Right lobe of liver (tissue), 6 donors: ENCODE measurements around the gene PEX6. TPM values are rescaled to one million over a fixed set of nuclear protein-coding genes. Genes with fewer than 3 reads are reported as not detected.

Experiments
- ATAC-seq, 4 donors: fragments of 200-7000 bp; cut with Tn5 transposase; one replicate each; pipeline ENCODE4 v1.9.1; 2020; ENCODE audit warnings: mild to moderate bottlenecking in 4 of 4, moderate library complexity in 4 of 4
- DNase-seq, 3 donors: peaks; one replicate each; pipeline ENCODE4 v3.0.0-alpha.2; 2020
- H3K27ac ChIP-seq, 3 donors: fragments of 200-600 bp; one replicate each; pipeline ENCODE4 v1.8.0; 2022
- H3K27me3 ChIP-seq, 2 donors: fragments of 200-600 bp; one replicate each; pipeline ENCODE4 v1.8.0; 2022
- H3K36me3 ChIP-seq, 4 donors: fragments of 200-600 bp; sonication (generic) in 1 of 4; one replicate each; pipeline versions ENCODE4 v1.5.1 to v1.8.0; 2017 to 2022; ENCODE audit warnings: control low read depth in 1 of 4
- H3K4me1 ChIP-seq, 4 donors: fragments of 200-600 bp; sonication (generic) in 1 of 4; one replicate each; pipeline versions ENCODE4 v1.5.1 to v1.8.0; 2017 to 2022; ENCODE audit warnings: control low read depth in 1 of 4
- H3K4me3 ChIP-seq, 3 donors: fragments of 200-600 bp; one replicate each; pipeline ENCODE4 v1.8.0; 2022
- H3K9me3 ChIP-seq, 4 donors: fragments of 200-600 bp; sonication (generic) in 1 of 4; one replicate each; pipeline versions ENCODE4 v1.5.1 to v1.8.0; 2017 to 2022; ENCODE audit warnings: control low read depth in 1 of 4
- CTCF ChIP-seq, 4 donors: fragments of 200-600 bp in 3 of 4; fragments of 450-650 bp in 1 of 4; IDR thresholded peaks; one replicate each; pipeline versions ENCODE4 v1.5.1 to v1.8.0; 2016 to 2022; ENCODE audit warnings: antibody characterized with exemption in 4 of 4, mild to moderate bottlenecking in 2 of 4
- POLR2A ChIP-seq: fragments of 450-650 bp; IDR thresholded peaks from one replicate; pipeline ENCODE4 v1.6.1; 2017; ENCODE audit warnings: antibody characterized with exemption, mild to moderate bottlenecking
- WGBS: methylation state at CpG from one replicate; pipeline ENCODE4 v1.1.6; 2018; ENCODE audit warnings: low coverage, low lambda C conversion rate; ENCODE audit not compliant: insufficient coverage; ENCODE audit errors: missing lambda C conversion rate; 5-methylcytosine and 5-hydroxymethylcytosine counted together
- intact Hi-C, 2 donors: fragments of 100-400 bp; cut with DNase I; formaldehyde crosslinking; loops; one replicate each; pipeline versions ENCODE4 v1.11.2 to v1.14.1; 2022
- total RNA-seq, 6 experiments: library from RNA; depleted of rRNA in 2 of 6; stranded (reverse); fragments of >200 nt in 2 of 6; fragmentation: NEBNext Ultra II Directional in 3 of 6; extraction: Animal tissue kit (Norgen Biotek cat#: 25700) in 3 of 6; gene quantifications; one replicate each; pipeline versions ENCODE4 v1.1.0 to v1.2.4, GENCODE V29; 2016 to 2023
- donor health status: DM: no; HTN: yes; CAD: no.
- donor health status: DM: no; HTN: no; CAD: no.
- donor health status: DM: no; HTN: no; CAD: no.
- donor health status: DM: no; HTN: yes; CAD: no.
- donor health status: DM: no; HTN: yes; CAD: no.

The PEX6 gene
- total RNA-seq, 6 experiments from 2014 or later = 15.7 to 25.9 (median 21.3) TPM

GRCh38 chr6:42981836-42982235 is 2.9 kb upstream of the PEX6 start:
- no peak for ATAC-seq
- Histone ChIP-seq H3K27ac (no peak overlapping the region), H3K27me3 (no peaks in the 10 kb centered on the region), H3K4me3 (no peak overlapping the region), H3K4me1 (peaks cover 0 to 39% (median 5%) of the 10 kb centered on the region in 4 donors), H3K36me3 (no peaks in the 10 kb centered on the region), H3K9me3 (no peaks in the 10 kb centered on the region)
- intact Hi-C loops = loop anchor here in 1 of 2 donors (10.0 kb wide), 1 partner anchor 57 kb away; the partner anchor contains the start of gene CNPY3
- TF ChIP-seq POLR2A (no peak), CTCF (IDR thresholded peaks at IDR 0.05) (no peak)
- whole genome bisulfite sequencing = 79% methylated on average over 4 of the region's 5 CpGs
- no peak for DNase-seq

- peak in 2 of 4 donors; percentile 14 to 17 for ATAC-seq
- Histone ChIP-seq H3K27me3 (no peaks in the 10 kb centered on the region), H3K36me3 (no peaks in the 10 kb centered on the region), H3K9me3 (no peaks in the 10 kb centered on the region), H3K4me1 (peaks cover 0 to 26% (median 2%) of the 10 kb centered on the region in 4 donors), H3K4me3 (peak overlapping the region; percentile 85 to 99 (median 95)), H3K27ac (peak overlapping the region; percentile 77 to 87 (median 82))
- 34% methylated on average over 7 of the region's 9 CpGs for WGBS
- intact Hi-C loops = loop anchor here in 1 of 2 donors (10.0 kb wide), 1 partner anchor 55 kb away; the partner anchor contains the start of gene CNPY3
- TF ChIP-seq CTCF (IDR thresholded peaks at IDR 0.05) (no peak), POLR2A (no peak)
- DNase-seq = no peak
Observed at GRCh38 chr6:42979523-42980177, 669 bp upstream of the PEX6 start.

- ATAC-seq (peak; percentile 39 to 52 (median 41)), DNase-seq (peak in 2 of 3 donors; percentile 43 to 62)
- H3K4me3 ChIP-seq = peak overlapping the region; percentile 85 to 99 (median 95)
- intact Hi-C loops = no loop called here
- H3K9me3 ChIP-seq = no peaks in the 10 kb centered on the region
- H3K27me3 ChIP-seq = no peaks in the 10 kb centered on the region
- H3K4me1 ChIP-seq = peaks cover 0 to 20% (median 2%) of the 10 kb centered on the region in 4 donors
- H3K36me3 ChIP-seq = no peaks in the 10 kb centered on the region
- H3K27ac ChIP-seq = peak overlapping the region; percentile 77 to 87 (median 82)
- TF ChIP-seq CTCF (IDR thresholded peaks at IDR 0.05) (no peak), POLR2A (no peak)
- WGBS = 0% methylated on average over 5 of the region's 28 CpGs
Observed at GRCh38 chr6:42978487-42978838, 518 bp downstream of the PEX6 start.

- WGBS = 75% methylated on average over 5 of the region's 5 CpGs
- intact Hi-C loops = no loop called here
- H3K36me3 ChIP-seq = no peaks in the 10 kb centered on the region
Observed at GRCh38 chr6:42974919-42975505, 4.0 kb downstream of the PEX6 start.

More at GRCh38 chr6:42974919-42975505, 4.0 kb downstream of the PEX6 start:
- H3K27me3 ChIP-seq = no peaks in the 10 kb centered on the region
- no peak overlapping the region for H3K27ac ChIP-seq
- ATAC-seq (no peak), DNase-seq (no peak)
- no peak for TF ChIP-seq POLR2A
- no peak for TF ChIP-seq CTCF (IDR thresholded peaks at IDR 0.05)
- H3K9me3 ChIP-seq = no peaks in the 10 kb centered on the region
- H3K4me1 ChIP-seq = peaks cover 0 to 29% (median 2%) of the 10 kb centered on the region in 4 donors
- no peak overlapping the region for H3K4me3 ChIP-seq
